Measurements from ENCODE around the gene NEGR1.

NEGR1 gene

DNA sequence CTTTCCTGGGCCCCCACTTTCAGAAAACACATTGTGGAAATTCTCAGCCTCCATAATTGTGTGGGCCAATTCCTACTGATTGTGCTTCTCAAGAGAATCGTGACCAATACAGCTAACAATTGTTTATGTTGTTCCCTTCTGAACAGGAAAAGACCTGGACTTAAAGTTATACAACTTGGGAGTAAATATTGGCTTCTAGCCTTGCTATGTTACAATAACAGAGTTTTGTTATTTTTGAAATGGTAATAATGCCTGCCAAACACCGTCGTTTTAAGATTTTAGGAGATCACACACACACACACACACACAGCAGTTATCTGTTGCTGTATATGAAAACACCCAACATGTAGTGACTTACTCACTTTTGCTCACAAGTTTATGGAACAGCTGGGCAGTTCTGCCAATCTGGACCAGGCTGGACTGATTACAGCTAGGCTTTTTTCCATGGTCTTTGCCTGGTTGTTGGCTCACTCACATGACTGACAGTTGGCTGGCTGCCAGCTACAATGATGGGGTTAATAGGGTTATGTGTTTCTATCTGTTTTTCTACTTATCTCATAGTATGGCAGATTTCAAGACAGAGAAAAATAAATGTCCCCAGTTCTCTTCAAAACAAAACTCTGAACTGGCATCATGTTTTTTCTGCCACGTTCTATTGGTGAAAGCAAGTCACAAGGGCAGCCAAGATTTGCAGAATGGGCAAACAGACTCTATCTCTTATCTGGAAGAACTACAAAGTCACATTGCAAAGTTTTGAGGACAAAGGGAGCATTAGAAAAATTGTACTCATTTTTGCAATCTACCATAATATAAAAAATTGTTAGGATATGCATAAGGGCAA is 447.5 kb downstream of the NEGR1 start:
- no peak for DNase-seq

DNA sequence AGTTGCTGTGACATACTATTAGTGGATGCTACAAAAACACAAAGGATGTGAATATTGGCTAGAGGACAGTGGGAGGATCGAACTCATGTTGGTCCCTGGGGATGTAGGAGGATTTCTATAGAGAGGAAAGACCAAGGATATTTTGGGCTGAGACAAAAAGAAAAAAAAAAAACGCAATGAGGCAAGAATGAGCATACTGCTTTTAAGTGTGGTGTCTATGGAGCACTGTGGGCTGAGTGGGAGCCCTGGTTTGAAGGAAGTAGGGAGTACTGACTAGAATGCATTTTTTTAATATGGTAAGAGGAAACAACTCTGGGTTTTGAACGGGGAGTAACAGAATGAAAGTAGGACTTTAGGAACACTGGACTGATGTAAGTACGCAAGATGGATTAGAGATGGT is 450.7 kb downstream of the NEGR1 start:
- no peak for DNase-seq

DNA sequence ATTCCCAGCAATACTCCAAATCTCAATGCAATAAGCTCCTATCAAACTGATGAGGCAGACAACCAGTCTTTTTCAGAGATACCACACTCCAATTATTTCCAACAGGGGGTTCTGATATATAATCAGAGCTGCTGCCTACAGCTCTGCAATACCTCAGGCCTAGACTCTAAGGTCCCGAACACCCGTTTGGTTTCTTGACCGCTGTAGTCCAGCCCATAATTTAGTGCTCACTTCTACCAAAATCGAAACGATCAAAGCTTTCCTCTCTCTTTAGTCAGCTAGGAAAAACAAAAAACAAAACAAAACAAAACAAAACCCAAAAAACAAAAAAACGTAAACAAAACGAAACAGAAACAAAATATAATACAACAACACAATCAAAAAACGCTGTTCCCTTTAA is 453.0 kb downstream of the NEGR1 start:
- no peak for DNase-seq

DNA sequence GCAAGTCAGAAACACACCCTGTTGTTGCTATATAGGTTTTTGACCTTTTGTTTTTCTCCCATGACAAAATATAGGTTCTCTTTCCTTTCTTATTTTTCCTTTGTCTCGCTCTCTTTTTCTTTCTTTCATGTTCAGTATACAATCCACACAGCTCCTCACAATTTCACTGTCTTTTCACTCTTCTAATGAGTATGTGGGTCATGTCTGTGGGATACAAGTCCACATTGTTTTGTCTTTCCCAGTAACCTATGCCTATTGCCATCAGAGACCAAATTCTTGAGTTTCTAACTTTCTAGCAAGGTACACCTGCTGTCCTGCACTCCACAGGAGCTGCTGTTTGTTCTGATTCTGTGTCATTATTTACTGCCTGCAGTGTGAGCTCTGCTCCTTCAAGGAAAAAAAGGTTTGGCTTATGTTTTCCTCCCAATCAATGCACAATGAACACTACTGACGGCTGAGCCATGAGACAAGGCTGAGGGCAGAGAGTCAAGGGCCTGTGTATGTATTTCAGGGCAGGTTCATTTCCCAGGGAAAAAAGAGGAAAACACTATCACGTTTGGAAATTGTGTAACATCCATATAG is 453.8 kb downstream of the NEGR1 start:
- DNase-seq: no peak

DNA sequence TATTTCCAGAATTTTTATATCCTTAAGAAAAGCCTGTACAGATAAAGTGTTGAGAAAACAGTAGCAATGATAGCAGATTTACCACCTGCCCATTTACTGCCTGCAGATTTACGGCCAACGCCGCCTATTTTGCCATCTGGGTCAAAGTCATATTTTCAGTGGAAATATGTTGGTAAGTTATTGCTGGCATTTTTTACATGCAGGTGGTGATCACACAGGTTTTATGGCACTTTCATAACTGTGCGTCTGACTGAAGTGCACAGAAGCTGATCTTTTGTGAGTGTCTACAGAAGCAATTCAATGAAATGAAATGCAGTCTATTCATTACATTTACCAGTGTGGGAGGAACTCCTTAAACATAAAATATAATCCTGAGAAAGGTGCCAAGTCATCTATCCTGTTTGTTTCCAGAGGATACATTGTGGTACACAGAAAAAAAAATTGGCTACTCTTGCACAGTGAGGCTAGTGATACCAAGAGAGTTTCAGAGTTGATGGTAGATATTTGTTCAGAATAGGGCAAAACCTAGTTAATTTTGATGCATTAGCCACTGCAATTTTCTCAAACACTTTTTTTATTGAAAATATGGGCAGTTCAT is 458.5 kb downstream of the NEGR1 start:
- DNase-seq: no peak

DNA sequence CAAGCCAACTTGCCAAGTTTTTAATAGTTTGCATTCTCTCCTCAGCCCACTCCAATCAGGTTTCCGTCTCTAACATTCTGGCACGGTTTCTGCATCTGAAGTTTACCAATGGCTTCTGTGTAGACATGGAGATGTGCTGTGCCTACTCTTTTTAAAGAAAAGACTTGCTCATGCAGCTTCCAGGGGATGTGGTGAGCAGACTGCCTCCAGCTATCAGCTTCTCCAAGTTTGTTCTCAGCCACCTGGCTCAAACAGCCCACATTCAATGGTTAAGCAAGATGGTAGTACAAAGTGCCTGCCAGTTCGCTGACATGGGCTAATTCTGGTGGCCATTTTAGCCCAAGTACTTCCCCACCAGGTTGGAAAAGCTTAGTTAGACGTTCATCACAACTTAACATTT is 465.3 kb downstream of the NEGR1 start:
- no peak for DNase-seq

DNA sequence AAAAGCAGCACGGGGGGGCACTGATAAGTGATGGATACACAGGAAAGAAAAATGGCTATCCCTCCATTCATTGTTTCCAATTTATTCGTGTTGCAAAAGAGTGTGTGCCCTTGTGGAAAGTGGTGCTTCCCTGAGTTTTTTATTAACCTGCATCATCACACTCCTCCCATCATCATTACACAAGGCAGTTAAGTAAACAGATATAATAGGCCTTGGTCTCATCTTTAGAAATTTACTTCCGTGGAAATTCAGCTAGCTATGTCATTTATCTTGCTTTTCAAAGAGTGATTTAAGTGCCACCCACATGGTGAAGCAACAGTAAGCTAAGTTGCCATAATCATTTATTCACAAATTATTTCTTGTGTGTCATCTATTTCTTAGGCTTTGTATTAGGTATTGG is 473.3 kb downstream of the NEGR1 start:
- DNase-seq: no peak

DNA sequence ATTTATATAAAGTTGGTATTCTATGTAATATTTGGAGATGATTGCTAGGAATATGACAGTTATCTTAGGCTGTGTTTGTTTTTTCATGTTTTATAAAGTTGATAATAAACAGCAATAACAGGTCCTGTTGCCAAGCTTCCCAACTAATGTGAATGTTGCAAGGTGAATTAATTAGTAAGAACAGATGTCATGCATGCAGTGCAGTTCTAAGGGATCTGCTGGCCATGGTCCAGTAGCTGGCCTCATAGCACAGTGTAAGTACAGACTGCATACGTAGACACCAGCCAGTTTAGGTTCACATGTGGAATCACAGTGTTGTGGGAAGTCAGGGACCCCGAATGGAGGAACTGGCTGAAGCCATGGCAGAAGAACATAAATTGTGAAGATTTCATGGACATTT is 478.2 kb downstream of the NEGR1 start:
- no peak for DNase-seq

DNA sequence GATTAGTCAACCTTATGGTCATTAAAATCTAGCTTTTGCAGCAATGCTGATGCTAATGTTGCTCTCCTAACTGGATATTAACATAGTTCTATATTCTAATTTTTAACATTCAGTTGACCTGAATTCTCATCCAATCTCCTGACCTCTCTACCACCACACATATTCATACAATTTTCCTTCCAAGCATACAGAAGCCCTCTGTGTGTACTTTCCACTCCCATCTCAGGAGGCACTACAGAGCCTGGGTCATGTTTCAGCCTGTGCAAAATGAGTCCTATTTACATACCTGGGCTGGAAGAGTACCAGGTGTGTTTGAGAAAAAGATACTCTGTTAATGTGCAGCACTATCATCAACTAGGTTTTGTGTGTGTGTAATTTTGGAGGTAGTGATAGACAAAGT is 486.3 kb downstream of the NEGR1 start:
- DNase-seq: no peak

DNA sequence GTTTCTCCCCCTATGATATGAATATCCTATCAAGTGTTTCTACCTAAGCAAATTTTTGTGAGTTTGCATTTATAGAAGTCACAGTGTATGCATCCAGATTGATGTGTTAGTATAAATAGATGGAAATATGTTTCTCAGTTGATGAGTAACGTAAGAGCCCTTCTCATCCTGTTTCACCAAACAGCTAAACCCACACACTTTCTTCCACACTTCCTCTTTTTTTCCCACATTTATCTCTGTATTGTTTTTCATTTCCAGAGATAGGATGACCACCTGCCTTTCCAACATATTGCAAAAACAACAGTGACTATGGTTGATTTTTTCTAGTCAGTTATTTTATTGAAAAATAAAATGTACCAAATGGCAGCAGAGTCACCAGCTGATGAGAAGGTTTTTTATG is 490.1 kb downstream of the NEGR1 start:
- DNase-seq: no peak

DNA sequence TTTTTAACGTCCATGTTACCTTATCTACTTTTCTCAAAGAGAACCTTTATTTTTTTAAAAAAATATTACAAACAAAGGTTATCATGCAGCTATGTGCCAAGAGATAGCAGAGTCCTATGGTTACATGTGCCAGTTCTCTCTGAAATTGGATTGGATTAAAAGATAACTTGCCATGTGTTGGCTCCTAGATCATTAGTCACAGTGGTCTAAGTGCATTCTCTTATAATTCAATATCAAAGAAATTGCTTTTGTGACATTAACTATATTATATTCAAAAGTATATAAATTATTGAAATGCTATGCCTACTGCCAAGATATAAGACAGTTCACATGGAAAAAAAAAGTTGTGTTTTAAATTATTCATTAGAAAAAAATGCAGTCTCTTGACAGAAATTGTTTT is 494.2 kb downstream of the NEGR1 start:
- DNase-seq: no peak

DNA sequence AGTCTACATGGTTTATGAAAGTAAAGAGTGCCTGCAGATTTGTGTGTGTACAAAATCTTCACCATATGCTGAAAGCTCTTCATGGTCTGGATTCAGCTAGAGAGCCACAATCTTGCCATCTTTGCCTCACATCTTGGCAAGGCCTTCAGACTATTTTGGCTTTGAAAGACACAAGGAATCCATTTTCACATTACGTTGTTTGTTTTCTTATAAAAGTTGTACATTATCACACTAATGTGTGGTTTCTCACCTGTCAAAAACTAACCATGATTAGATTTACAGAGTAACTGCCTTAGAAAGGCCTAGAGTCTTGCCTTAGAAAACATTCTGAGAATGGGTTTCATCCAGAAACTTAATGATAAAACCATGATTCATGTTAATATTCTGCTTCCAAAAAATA is 494.6 kb downstream of the NEGR1 start:
- no peak for DNase-seq

DNA sequence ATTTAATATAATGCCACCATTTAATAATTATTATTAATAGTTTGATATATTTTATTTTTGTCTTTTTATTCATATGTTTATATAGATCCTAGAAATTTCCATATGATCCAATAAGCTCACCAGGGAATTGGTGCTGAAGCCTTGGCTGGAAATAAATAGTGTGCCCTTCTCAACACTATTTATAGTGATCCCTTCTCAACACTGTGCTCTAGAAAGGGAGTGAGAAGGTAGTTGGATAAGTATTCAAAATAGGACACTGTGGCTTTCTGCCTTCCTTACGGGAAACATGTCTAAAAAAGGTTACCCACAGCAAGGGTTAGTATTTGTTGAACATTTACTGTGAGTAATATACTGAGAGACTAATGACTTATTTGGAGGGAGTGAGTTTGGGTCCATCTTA is 496.1 kb downstream of the NEGR1 start:
- no peak for DNase-seq

DNA sequence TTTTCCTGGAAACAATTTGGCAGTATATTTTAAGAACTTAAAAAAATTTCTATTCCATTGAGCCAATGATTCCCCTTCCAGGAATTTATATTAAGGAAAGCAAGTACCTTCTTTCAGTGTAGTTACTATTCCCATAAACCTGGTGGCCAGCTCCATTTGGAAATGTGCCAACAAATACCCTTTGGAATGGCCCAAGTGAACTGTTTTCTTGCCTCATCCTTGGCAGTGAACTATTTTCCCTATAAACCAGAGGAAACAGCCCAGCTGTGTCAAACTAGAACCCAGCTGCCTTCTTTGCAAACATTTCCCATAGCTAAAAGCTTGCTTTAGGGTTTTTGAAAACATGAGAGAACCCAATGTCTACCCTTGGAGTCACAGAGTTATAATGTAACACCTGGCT is 496.9 kb downstream of the NEGR1 start:
- DNase-seq: no peak

DNA sequence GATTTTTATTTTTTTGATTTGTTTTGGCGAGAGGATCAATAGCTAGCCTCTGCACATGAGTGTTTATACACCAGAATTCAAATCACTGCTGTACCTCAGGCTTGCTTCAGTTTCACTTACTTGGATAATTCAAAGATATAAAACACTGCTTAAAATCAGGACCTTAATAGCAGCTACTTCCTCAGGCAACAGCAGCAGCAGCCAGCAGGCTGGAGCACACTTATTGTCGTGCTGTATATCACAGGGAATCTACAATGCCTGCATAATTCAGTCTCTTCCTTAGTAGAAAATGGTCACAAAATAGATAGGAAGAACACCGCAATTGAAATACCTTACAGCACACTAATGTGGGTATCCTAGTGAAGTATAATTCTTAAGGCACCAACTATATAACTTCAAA is 497.3 kb downstream of the NEGR1 start:
- no peak for DNase-seq

DNA sequence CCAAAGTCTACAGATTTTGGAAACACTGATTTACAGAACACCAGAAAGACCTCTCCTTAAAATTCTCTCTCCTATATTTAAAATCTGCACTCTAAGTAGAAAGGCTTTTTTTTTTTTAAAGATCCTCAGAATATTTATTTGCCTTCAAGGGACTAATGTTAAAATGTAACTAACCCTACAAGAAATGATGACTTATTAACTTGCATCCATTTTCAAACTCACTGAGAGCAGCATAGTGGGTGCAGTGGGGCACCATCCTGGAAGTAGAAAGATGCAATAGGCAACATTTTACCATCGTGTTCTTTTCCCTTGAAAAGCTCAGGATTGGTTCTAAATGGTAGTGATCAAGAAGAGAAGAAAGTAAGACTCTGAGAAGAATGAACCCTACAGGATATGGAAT is 498.1 kb downstream of the NEGR1 start:
- no peak for DNase-seq

DNA sequence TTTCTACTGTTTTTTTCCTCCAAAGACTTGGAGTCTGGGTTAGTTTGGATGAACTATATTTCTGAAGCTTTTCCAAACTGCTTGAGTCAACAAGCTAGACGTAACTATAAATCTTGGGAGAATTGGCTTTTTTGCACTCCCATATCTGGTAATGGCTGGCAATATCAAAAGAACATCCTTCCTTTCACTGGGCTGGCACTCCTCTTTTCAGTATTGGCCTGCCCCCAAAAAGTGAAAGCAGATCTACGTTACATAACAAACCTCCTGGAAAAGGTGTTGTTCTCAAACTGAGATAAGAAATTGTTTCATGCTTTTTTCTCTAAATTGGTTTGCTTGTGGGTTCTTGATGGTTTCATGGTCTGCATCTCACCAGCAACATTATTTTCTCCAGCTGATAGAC is 499.3 kb downstream of the NEGR1 start:
- DNase-seq: no peak

DNA sequence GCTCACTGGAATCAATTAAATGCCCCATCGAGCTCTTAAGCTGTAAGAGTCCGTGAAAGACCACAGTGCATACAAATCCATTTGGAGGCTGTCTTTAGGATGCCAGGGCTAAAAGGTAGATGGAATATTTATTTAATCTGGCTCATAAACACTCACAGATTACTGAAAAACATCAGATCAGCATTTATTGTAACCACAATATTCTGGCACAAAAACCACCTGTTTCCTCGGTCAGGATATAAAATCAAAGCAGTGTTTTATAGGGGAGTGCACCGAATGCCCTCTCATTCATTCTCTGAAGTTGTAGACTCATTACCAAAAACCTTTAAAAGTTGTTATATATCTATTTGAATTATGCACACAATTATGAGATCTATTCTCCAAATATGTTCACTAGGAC is 500.9 kb downstream of the NEGR1 start:
- no peak for DNase-seq

DNA sequence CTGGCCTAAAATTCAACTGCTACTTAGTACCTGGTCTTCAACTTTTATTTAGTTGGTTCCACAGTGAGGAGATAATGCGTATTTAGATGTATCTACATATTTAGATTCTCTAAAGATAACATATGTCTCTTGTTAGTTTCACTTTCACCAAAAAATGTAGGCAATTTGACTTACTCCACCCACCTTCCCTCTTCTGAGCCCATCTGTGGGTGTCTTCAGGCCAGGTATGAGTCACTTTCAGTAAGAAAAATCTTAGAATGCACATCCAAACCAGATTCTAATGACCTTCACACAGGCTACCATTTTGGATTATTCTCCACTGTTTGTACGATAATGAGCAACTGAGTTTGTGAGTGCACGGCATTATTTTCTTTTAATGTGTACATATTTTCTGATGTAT is 501.7 kb downstream of the NEGR1 start:
- DNase-seq: no peak

DNA sequence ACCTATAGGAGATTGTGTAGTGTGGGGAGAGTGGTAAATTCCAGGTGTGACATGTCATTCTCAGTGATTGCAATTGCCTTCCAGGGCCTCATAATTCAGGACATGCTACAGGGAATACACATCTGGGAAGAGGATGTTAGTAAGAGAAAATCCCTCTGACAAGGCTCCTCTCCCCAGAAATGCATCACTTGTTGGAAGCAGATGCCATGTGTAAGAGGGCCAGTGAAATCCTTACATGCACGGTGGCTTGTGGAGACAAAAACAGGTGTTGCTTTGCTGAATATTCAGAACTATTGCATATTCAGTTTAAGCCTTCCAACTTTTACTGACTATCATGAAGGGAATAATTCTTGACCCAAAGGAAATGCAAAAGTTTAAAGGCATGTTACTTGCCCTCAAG is 503.4 kb downstream of the NEGR1 start:
- DNase-seq: no peak

DNA sequence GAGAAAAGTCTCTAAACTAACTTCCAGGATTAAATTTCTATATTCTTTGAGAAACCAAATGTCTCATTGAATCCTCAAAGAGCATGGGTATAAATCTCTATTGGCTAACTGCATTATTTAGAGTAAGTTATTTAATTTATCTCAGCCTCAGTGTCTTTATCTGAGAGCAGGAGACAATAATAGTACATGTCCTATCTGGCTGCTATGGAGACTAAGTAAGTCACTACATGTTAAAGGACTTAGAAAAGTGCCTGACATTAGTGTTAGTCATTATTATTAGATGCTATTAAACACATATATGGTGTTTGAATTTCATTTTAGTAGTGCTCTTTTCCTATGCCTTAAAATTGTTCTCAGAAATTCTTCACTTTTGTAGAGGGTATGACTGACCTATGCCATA is 505.2 kb downstream of the NEGR1 start:
- DNase-seq: no peak

DNA sequence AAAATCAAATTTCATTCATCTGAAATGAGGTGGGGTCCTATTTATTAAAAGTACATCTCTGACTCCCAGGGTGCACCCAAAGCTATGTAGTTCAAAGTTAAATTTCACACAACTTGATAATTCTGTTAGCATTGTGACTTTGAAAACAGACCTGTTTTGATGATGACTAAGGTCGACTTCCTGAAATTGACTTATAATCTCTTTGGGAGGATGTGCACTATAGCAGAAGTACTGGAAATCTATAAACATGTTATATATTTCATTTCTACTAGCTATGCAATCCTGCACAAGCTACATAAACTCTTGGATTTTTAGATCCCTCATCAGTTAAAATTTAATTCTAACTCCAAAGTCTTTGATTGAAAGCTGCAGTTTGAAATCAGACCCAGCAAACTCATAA is 507.6 kb downstream of the NEGR1 start:
- DNase-seq: no peak

DNA sequence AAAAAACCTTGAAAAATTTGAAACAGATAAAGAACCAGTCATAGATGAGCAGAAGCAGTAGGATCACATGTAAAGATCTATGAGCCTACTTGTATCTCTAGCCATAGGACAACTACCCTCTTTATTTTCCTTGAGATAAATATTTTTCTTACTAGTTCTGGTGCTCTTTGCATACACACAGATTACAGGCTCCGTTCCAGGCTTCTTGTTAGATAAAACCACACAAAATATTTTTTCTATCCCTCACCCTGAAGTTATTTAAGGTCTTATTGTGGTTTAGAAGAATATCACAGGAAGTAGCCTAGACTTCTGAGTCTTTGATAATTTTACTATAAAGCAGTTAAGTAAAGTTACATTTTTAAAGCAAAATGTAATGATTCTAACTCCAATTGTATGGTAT is 512.2 kb downstream of the NEGR1 start:
- no peak for DNase-seq

DNA sequence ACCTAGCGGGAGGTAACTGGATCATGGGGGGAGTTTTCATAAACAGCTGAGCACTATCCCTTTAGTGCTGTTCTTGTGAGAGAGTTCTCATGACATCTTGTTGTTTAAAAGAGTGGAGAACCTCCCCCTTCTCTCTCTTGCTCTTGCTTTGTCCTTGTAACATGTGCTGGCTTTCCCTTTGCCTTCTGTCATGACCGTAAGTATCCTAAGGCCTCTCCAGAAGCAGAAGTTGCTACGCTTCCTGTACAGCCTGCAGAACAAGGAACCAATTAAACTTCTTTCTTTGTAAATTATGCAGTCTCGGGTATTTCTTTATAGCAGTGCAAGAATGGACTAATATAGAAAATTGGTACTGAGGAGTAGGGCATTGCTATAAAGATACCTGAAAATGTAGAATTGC is 515.6 kb downstream of the NEGR1 start:
- no peak for DNase-seq

All from activated CD4-positive, alpha-beta T cell treated with anti-CD3 and anti-CD28 coated beads, Interleukin-2, amount 50 U/mL, for 48 hours (primary cell).